HG03460 (cell line): Measurements from ENCODE around the gene ABLIM1.

Source experiments
- ATAC-seq: cut with Tn5 transposase; IDR thresholded peaks from one replicate; pipeline ENCODE4 v1.9.1; 2021; ENCODE audit not compliant: unreplicated experiment

The ABLIM1 gene

DNA sequence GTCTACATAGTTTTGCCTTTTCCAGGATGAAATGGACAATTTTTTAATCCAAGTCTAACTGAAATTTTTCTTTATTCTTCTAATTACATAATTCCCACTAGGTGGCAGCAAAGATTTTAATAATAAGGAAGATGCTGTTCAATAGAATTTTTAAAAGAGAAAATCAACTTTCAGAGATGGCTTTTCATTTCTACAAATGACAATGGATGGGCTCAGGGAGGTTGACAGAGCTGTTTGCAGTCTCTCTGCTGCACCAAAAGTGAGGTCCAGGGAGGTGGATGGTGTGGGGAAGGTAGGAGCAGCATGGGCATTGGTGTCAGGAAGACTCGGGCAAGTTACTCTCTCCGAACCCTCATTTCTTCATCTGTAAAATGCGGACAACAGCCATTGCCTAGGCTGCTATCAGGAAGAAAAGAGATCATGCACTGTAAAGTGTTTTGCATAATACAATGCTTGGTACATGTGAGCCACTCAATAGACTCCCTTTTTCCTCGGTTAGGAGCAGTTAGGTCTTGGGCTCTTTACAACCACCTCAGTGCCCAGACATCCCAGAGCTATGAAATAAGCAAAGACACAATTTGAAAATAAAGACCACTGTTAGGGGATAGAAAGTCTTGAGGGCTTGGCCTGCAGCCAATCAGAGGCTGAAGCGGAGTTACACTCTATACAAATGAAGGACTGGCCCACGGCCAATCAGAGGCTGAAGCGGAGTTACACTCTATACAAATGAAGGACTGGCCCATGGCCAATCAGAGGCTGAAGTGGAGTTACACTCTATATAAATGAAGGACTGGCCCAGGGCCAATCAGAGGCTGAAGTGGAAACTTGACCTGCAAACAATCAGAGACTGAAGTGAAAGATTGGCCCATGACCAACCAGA is 107.1 kb downstream of the ABLIM1 start:
- ATAC-seq: no peak

DNA sequence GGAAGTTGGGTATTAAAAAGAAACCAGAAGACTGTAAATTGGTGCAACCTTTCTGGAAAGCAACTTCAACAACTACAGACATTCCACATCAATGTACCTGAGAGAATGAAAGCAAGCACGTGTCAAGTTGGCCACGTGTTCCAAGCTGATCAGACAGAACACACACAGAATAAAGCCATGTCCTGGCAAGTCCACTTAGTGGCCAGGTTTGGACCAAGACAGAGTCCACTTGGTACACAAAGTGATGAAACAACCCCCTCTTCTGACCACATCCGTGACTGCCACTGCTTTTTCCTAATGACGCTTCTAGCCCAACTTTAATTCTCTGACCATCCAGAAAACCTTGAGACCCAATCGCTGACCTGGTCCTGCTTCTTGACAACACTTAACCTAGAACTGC is 109.4 kb downstream of the ABLIM1 start:
- no peak for ATAC-seq

DNA sequence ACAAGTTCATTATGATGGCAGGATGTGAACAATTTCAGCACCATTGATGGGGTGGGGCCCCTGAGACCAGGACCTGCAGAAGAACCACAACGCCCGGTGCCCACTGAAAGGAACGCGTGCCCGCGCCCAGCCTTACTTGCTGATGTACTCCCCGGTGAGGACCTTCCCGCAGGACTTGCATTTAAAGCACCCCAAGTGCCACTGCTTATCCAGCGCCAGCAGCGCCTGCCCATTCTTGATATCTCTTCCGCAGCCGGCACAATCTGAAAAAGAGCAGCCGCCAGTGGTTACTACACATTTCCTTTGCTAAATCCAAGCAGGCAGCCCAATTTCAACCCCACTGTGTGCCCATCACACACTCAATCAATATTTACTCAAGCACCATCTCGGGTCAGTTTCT is 110.6 kb downstream of the ABLIM1 start:
- no peak for ATAC-seq

DNA sequence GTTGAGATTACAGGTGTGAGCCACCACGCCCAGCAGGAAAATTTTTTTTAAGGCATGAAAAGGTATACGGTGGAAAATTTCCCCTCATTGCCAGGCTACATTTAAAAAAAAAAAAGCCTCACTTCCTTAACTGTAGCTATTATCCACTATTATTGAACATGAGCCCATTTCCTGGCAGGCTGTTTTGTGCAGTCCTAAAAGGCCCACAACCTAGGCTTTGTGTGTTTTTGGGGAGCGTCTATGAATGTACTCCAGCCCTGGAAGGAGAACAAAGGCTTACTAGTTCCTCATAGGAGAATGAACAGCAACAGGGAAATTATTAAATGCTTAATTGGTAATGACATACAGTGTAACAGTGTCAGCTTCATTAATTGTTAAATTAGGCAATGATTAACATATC is 111.0 kb downstream of the ABLIM1 start:
- ATAC-seq: no peak

DNA sequence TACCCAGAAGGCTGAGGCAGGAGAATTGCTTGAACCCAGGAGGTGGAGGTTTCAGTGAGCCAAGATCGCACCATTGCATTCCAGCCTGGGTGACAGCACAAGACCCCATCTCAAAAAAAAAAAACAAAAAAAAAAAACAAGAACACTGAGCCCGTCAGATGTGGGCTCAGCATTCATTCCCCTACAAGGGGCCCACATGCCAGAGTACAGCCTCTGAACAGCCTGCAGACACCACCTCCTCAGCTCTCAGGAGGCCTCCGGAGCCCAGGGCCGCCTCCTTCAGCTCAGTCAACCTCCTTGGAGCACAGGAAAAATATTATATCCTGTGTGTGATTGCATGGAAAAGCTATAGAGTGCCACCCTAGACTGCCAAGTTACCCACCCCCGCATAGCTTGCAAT is 112.3 kb downstream of the ABLIM1 start:
- ATAC-seq: no peak

DNA sequence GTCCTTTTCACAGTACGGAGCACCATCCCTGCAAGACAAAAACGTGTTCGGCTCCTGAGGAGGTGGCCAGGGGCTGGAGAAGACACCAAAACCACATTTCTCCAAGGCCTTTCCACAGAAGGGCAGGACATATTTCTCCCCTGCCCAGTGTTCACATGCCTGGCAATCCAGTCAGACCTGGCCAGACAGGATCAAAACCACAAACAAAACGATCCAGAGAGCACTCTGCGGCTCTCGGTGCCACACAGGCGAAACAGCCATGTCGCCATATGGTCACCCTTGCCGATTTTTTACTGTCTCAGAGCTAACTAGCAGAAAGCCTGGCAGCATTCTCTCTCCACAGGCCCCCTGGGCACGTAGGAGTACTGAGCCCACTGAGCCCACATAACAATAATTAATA is 113.0 kb downstream of the ABLIM1 start:
- no peak for ATAC-seq

DNA sequence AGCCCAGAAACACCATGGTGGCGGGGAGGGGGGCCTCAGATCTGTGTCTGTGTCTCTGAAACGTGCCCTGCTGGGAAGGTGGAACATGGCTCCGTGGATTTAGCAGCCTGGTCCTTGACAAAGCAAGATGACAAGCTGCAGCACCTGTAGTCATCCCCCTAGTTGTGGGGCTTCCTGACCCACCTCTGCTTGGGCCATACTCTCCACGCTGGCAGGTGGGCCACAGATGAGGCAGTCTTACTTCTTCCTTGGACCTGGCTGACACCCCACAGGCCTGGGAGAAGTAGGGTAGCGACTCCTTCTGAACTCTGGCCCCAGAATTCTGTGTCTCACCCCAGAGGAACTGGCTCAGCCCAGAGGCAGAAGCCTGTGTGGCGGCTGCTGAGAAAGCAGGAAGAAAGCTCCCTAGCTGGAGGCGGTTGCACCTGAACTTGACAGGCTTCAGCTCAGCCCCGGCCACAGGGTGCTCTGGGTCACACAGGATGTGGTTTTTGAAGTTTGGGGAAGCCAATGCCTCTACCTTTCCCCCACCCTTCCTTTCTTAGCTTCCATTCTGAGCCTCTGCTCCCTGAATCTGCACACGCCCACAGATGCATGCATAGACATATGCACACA is 113.9 kb downstream of the ABLIM1 start:
- peak; percentile 98 for ATAC-seq

DNA sequence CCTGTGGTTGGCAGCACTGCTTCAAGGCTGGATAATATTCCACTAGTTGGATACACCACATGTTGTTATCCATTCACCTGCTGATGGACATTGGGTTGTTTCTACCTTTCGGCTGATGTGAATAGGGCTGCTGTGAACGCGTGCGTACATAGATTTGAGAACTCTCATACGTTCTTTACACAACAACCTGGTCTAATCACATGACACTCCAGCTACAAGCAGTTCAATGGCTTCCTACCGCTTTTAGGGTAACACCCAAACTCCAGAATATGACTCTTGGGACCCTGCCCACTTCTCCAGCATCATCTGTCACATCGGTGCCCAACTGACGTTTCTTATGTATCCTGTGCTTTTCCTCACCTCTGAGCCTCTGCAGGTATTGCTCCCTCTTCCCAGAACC is 114.6 kb downstream of the ABLIM1 start:
- no peak for ATAC-seq

DNA sequence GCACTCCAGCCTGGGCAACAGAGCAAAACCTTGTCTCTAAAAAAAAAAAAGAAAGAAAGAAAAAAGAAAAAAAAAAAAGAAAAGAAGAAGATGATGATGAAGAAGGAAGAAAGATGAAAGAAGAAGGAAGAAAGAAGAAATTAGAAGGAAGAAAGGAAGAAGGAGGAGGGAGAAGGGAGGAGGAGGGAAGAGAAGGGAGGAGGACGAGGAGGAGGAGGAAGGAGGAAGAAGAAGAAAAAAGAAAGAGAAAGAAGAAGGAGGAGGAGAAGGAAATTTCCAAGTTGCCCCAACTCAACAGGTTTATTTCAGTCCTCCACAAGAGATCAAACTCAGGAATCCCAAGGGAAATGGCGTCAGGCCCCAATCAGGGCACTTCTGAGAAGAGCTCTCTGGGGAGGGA is 115.7 kb downstream of the ABLIM1 start:
- ATAC-seq: no peak

DNA sequence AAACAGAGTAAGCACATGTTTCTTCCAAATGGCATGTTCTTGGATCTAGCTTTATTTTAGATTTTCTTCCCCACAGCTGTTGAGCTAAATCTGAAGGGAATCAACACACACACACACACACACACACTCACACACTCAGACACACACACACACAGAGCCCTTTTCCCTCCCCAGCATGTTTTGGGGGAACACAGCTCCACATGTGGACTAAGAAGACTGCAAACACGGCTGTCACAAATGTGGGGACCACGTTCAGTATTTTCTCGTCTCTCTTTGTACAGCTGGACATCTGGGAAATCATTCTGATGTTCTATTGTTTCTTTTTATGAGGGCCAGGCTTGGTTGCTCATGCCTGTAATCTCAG is 116.3 kb downstream of the ABLIM1 start:
- ATAC-seq: no peak

DNA sequence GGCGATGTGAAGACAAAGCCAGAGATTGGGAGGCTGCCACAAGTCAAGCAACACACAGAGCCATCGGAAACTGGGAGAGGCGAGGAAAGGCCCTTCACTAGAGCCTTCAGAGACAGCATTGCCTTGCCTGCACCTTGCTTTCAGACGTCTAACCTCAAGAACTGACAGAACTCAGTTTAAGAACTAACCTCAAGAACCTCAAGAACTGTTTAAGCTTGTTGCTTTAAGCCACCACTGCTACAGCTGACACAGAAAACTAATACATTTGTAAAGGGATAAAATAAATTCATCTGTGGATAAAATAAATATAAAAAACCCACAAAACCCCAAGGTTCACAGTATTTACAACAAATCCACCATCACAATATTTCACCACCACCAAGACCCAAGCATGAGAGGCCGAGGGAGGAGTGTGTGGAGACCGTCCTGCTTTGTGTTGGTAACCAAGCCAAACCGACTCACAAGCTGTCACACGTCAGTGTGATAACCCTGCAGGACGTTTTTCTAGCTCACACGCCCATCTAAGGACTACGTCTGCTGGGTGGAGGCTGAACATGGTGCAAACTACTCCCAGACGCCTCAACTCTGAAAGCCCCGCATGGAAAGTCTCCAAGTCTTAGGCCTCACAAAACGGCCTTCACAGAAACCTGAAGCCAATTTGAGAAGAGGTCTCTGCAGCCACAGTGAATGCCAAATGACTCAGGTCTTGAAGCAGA is 116.8 kb downstream of the ABLIM1 start:
- ATAC-seq: peak; percentile 24

DNA sequence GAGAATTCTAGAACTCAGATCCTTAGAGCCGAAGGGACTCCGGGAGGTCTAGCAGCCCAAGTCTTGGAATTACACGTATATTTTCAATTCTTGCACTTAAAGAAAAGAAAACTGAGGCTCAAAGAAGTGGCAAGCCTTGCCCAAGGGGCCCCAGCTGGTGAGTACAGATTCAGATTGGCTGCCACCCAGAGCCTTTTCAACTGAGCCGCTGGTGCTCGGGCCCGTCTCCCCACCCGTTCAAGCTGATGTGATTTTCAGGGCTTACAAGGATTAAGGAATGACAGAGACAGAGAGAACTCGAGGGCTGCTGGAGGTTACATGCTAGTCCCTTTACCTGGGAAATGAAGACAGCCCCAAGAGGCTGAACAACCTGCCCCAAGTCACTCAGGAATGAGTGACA is 117.8 kb downstream of the ABLIM1 start:
- no peak for ATAC-seq

DNA sequence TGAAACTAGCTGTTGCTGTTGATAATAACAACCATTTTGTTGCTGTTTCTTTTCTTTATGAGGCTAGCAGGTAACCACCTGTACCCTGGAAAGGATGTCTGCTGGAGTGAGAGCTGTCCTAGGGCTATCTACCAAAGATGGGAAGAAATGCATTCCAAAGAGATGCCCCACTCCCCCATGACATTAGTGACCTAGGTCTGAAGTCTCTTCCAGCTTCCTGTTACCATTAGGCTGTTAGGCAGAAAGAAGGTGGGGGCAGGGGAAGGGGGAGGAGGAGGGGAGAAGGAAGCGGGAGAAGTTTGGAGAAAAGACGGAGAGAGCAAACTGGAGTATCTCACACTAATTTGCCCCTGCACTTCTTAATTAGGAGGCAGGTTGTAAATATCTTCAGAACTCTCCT is 118.5 kb downstream of the ABLIM1 start:
- ATAC-seq: no peak

DNA sequence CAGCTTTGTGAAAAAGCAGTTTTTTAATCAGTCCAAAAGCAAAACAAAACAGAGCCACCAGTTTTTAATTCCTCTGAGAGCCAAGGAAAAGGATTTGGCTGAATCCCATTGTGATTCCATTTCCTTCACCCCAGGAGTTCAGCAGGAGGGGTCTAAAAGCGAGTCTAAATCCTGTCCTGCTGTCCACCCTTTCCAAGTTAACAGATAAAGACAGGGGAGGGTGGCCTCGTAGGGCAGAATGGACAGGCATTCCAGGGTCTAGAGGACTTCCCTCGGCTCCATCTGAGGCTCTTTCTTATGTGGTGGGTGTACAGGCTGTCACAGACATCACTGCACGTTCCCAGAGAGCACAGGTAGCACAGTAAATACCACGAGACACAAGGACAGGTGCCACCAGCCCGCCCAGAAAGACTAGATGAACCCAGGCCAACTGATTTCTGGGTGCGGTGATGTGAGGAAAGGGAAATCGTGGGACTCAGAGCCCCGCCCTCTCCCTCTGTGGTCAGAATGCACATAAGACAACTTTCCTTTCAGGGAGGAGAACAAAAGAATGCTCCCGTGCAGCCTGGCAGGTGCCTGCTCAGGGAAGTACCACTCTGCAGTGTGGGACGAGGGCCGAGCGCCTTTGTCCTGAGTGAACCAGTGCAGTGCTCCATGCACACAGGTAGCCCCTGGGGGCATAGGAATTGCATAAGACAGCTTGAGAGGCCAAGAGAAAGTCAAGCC is 119.7 kb downstream of the ABLIM1 start:
- peak; percentile 40 for ATAC-seq

DNA sequence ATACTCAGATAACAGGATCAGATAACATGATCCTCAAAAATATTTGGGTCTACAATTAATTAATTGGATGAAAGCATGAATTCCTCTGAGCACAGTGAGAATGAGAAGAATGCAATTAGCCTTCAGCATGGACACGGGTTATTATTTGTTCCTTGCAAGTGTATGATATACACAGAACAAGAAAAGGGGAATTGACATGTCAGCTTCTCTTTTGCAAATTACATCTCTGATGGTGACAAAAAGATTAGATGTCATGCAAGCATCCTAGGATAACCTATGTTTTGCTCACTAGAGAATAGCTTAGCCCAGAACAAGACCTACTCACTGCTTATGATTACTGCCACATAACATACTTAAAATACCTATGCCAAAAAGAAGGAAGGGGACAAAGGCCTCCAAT is 120.3 kb downstream of the ABLIM1 start:
- ATAC-seq: no peak

DNA sequence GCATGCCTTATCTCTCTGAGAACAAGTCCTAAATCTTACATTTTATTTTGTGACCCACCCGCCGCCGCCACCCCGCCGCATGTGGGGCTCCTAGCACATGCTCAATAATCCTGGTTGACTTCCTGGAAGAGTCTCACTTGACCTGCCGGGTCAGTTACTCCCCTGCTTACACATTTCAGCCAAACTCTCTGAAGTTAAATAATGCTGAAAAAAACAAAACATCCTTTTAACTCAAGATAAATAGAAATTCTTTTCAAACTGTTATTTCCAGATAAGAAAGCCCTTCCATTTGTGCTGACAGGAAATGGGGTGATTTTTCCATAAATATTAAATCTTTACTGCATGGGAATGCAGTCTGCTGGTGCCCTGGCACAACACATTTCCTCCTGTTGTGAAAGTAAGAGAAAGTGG is 123.5 kb downstream of the ABLIM1 start:
- ATAC-seq: no peak

DNA sequence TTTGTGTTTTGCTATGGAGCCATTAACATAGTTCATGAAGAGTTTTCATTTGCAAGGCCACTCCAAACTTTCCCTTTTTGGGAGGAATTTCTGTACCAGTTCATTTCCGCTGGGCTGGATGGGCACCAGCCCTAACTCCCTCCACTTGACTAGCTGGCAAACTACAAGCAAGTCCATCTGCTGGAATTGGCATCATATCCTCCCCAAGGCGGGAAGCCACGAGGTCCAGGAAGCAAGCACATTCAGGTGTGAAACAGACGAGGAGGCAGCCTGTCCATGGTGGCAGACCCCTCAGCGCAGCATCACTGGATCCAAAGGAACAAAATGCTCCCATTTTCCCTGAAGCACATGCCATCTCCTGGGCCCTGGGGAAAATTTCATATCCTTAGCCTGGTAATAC is 125.8 kb downstream of the ABLIM1 start:
- ATAC-seq: no peak

DNA sequence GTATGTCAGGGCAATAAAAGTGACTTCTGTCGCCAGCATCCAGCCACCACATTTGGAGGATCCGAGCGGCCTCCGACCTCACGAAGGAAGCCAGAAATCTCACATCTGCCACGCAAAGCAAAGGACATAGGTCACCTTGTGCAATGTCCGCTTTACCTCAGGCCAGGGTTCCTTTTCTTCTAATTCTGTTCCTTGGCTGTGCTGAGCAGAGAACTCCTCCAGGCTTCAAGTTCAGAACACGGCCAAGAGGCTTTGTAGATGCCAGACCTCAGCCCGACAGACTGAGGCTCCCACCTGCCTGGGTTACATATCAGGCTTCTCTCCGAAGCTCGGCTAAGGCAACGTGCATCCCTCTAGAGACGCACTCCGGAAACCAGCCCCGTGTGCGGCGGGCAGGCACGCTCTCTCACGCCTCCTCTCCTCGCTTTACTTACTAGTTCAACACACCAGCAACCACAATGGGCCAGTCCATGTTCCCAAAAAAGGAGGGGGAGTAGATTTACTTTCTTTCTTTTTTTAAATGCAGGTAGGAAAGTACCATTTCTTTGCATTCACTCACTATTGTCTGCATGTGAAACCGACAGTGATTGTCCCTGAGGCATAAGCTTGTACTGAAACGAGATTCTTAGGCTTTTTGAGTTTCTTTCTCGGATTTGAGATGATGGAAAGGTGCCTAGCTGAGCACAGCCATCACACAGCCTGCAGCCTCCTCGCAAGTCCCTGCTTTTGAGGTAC is 131.4 kb downstream of the ABLIM1 start:
- ATAC-seq: peak; percentile 96

DNA sequence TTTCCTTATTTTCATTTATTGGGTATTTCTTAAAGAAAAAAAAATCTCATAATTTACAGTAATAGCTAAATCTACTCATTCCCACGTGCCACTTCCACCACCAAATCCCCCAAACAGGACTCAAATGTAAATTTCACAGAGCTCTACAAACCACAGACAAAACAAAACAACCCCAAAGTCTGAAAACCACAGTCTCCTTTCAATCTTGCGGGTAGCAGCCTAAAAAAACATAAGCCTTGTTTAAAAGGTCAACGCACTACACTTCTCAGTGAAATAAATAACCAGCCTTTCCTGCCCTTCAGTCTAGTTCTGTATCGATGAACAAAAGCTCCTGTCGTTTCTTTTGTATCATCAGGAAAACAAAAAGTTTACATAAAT is 132.0 kb downstream of the ABLIM1 start:
- peak; percentile 47 for ATAC-seq

DNA sequence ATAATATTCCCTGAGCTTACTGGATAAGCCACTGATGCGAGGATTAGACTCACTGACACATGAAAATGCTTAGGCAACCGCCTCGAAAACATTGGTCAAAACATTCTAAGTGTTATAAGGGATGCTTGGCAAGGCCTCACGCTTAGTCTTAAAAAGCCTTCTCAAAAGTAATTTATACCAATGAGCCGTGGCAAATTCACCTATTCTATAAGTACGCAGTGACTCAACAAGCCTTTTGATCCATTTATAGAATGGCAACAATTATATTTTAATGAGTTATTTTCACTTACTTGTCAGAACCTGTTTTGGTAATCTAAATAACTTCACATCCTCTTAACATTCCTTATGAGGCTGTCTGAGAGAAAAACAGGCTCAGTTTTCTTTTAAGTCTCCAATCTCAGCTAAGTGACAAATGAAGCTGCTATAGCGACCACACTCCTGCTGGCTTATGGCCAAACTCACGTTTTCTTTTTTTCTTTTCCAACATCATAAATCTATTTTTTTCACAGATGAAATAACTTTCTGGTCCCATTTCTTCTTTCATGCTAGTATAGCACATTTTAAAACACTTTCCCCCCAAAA is 132.6 kb downstream of the ABLIM1 start:
- no peak for ATAC-seq
